T-helper 2 cell treated with Interferon-gamma antibody and Interleukin-4, amounts not matched to agents 100 ng/mL and 5 ng/mL, for 36 hours (primary cell): ENCODE measurements around the gene CCDC81. TPM values are rescaled to one million over a fixed set of nuclear protein-coding genes. Genes with fewer than 3 reads are reported as not detected.

Source experiments
- intact Hi-C: fragments of 100-400 bp; cut with micrococcal nuclease; formaldehyde crosslinking; loops from one replicate; pipeline ENCODE4 v1.15.1; 2023
- total RNA-seq: library from RNA; stranded (reverse); gene quantifications from 2 replicates; pipeline ENCODE4 v1.2.3, GENCODE V29; 2022

Gene CCDC81
- total RNA-seq, 1 donor from 2014 or later = 0.80 TPM

GRCh38 chr11:86438685-86439084, 64.0 kb downstream of the CCDC81 start:
- intact Hi-C loops = no loop called here

DNA sequence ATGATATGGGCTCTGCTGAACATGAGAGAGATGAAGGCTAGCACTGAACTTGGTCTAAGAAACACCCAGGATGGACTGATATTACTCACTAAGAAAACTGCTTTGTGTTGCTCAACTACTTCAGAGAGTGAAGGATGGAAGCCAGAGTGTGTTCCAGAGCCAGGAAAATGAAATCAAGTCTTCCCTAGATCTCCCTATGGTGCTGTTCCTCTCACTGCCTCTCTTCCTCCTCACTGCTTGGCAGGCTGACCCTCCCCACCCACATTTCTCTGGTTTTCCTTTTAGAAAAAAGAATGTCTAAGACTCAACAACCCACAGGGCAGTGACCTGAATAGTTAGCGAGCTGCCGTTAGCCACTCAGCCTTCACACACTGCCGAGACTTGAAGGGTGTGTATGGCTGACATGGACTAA, 65.6 kb downstream of the CCDC81 start:
- intact Hi-C loops = no loop called here

DNA sequence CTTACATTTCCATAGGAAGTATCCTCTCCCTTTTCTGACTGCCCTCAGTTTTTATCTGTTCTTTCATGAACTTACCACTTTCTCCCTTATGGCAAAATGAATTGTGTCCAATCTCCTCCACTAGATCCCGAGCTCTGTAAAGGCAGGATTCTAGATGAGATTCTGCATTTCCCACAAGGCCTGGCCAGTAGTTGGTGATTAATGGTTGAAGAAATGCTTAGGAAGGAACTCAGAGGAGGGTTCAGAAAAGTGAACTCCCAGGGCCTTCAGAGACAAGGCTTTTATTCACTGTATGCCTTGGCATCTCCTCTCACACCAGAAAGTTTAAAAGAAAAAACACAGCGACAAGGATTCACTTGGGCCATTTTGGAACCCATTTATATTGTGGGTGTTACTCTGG, 66.2 kb downstream of the CCDC81 start:
- intact Hi-C loops = no loop called here

DNA sequence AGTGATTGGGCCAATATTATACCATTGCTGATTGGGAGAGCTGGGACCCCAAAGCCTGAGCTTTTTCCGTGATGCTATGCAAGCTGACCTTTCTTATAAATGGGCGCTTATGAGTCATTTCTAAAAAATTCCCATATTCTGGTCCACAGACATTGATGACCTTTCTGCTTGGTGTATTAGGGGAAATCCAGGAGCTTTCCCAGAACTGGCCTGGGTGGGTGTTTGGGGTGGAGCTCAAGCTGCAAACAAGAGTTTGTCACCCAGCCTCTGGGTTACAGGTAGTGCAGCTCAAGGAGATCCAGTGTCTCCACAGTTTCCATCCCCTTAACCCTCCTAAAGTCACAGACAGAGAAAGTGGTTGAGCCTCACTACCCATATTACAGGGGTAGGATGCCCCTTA, 67.7 kb downstream of the CCDC81 start:
- intact Hi-C loops = no loop called here

- intact Hi-C loops = no loop called here
These were observed 68.1 kb downstream of the CCDC81 start for GRCh38 chr11:86442827-86443226.

DNA sequence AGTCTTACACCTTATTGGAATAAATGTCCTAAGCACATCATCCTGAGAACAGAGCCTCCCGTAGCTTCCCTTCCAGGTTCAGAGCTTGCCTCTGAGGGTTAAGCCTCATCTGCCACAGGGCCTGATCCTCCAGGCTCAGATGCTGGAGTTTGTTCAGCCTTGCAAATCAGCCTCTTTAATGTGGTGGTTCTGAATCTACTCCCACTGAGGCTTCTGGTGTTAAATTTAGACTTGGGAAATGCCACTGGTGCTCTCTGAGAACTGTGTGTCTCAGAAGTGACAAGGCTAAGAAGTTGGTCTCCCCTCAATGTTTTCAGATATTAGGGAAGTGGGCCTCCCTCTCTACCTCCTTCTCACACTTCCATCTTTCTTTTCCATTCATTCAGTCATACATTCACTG, 68.7 kb downstream of the CCDC81 start:
- intact Hi-C loops = no loop called here

DNA sequence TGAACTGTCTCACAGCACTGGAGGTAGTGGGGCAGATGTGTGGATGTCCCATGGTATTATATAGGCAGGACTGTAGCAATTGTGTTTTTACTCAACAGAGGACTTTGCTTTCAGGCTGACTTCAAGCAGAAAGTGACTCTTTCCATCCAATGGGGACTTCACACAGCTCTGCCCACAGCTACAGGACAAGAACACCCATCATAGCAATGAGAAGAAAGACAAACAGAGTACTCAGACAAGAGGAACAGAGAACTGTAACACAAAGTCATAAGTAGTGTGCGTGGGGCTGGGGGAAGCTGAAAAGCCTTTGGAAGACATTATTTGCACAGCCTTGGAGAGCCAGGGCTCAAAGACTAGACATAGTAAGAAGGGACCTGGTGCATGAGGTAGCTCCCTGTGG, 70.3 kb downstream of the CCDC81 start:
- intact Hi-C loops = no loop called here

DNA sequence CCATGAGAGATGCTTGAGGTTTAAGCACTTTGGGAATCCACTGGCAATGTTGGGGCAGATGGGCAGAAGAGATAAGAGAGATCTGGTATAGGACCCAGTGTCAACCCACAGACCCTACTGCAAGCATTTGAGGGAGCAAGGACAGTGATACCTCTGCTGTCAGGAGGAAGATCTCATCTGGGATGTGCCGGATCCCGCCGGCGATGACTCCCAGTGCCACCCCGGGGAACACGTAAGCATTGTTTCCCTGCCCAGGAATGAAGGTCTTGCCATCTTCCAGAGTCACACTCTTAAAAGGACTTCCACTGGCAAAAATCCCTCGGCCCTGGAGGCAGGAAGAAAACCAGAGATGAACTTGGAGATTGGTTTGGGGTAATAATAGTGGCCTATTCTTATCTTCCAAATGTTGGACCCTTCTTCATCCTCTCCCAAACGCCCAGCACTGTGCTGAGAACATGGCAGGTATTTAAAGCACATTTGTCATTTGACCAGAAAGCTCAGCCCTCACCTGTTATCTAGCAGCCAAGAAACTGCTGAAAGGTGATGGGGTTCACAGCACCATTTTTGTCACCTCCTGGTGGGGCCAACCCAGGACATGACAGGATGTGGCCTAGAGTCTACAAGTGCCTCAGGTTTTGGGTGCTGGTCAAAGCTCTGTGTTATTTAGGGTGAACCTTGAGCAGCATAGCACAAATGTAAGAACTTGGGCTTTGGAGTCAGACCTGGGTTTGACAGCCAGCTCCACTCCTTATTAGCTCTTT, 71.7 kb downstream of the CCDC81 start:
- intact Hi-C loops = no loop called here

DNA sequence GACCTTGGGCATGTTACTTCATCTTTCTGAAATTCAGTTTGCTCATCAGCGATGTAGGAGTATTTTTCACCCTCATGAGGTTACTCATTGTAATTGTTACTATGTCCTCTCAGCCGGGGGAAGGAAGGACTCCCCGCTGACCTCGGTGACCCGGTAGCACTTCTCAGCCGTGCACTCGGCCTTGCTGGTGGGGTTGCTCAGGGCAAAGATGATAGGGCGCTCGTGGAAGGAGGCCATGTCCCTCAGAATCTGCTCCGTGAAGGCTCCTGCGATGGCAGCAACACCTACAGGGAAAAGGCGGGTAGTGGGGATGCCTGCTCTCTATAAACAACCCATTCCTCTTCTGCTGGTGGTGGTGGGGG, 72.2 kb downstream of the CCDC81 start:
- intact Hi-C loops = no loop called here

GRCh38 chr11:86447763-86448480, 73.2 kb downstream of the CCDC81 start:
- intact Hi-C loops = no loop called here

DNA sequence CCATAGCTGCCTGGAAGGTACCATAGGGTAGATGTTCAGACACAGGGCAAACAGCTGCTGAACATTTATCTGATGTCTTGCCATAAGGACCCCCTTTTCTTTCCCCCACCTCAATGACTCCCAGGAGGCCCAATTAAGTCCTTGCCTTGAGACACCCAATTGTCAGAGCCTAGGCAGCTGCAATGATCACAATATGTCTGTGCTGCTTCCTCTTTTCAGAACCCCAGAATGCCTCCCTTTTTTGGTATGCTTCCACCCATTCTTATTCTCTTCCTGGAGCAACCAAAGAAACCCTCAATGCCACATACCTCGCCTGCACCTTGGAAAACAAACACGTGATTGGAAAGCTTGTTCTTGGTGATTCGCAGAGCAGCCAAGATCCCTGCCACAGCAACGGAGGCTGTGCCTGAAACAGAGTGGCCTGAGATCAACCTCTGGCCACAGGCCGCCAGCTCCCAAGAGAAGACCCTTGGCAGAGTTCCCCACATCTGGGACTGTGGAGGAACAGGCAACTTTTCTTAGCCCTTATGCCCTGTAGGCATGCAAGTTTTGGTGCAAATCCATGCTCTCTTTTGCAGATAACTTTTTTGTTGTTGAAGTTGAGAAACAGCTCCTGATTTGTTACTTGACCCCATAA, 75.4 kb downstream of the CCDC81 start:
- intact Hi-C loops = loop anchor here (10.0 kb wide), 1 partner anchor 225 kb away; the partner anchor contains the start of gene ME3

GRCh38 chr11:86453290-86454030, 78.8 kb downstream of the CCDC81 start:
- intact Hi-C loops = loop anchor here (10.0 kb wide), 1 partner anchor 221 kb away; the partner anchor contains the start of gene ME3

GRCh38 chr11:86456075-86456939, 81.6 kb downstream of the CCDC81 start:
- intact Hi-C loops = loop anchor here (1.0 to 10.0 kb wide), 4 partner anchors 152 to 602 kb away; partner anchors contain the start of genes CCDC83 and ME3

GRCh38 chr11:86458294-86459001, 83.8 kb downstream of the CCDC81 start:
- intact Hi-C loops = loop anchor here (10.0 kb wide), 1 partner anchor 216 kb away; the partner anchor contains the start of gene ME3

GRCh38 chr11:86459002-86459385, 84.3 kb downstream of the CCDC81 start:
- intact Hi-C loops = loop anchor here (10.0 kb wide), 1 partner anchor 216 kb away; the partner anchor contains the start of gene ME3

GRCh38 chr11:86459682-86460460, 85.2 kb downstream of the CCDC81 start:
- intact Hi-C loops = loop anchor here (10.0 kb wide), 1 partner anchor 215 kb away; the partner anchor contains the start of gene ME3

DNA sequence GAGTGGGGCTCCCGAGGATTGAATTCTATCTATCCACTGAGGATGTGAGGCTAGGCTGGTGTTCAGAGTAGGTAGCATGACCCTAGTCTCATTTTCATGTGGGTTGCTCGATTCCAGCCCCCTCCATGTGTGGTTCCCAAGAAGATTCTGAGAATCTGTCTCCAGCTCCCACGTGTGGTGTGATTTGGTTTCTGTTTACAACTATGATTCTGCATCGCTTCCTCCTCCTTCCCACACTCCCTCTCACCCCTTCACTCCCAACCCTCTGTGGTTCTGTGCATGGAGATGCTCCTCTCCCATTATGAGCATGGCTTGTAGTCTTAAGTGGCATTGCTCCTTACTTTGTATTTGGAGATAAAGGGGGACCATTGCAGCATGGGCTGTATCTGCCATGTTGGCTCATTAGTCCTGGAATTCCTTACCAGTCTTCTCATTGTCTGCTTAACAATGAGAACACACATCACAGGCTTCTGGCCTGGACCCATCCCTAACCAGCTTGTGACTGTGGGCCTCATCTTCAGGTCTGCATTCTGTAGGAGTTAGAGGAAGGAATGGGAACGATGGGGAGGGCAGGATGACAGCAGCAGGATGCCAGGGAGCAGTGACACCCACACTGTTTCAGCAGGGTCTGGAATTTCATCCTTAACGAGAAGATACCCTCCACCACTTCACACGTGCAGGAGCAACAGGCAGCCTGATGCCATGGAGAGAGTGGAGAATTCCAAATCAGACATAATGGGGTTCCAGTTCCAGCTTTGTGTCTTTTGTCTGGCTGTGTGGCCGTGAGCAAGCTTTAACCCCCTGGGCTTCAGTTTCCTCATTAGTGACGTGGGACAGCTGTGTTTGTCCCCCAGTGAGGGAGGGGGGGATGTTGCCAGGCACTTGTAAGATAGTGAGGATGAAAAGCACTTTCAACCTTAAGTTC, 86.0 kb downstream of the CCDC81 start:
- intact Hi-C loops = no loop called here

GRCh38 chr11:86461892-86462291, 87.2 kb downstream of the CCDC81 start:
- intact Hi-C loops = no loop called here
